Nephron (organoid): Measurements from ENCODE around the gene MRPL37.
A peak's percentile ranks its signal among the peaks of the same experiment; 100 is the strongest.

Experiments used
- H3K27ac Mint-ChIP-seq, 3 experiments: 2 replicates each; pipeline ENCODE4 v1.8.0; 2020; ENCODE audit warnings: mixed read lengths in 3 of 3, mild to moderate bottlenecking in 2 of 3, moderate library complexity in 1 of 3
- H3K27me3 Mint-ChIP-seq: 2 replicates; pipeline ENCODE4 v1.8.0; 2021; ENCODE audit warnings: low read depth, mild to moderate bottlenecking, moderate library complexity, mixed read lengths
- H3K36me3 Mint-ChIP-seq: 2 replicates; pipeline ENCODE4 v1.8.0; 2020; ENCODE audit warnings: low read depth, mixed read lengths
- H3K4me1 Mint-ChIP-seq: 2 replicates; pipeline ENCODE4 v1.8.0; 2020; ENCODE audit warnings: mixed read lengths
- H3K4me3 Mint-ChIP-seq, 3 experiments: 2 replicates each; pipeline ENCODE4 v1.8.0; 2020; ENCODE audit warnings: mild to moderate bottlenecking in 3 of 3, mixed read lengths in 3 of 3, moderate library complexity in 2 of 3
- H3K9me3 Mint-ChIP-seq: 2 replicates; pipeline ENCODE4 v1.8.0; 2020; ENCODE audit warnings: mixed read lengths
- TF ChIP-seq, protein P1 (sequence below), 3 experiments: fragments of 200-600 bp; sonication (generic); IDR thresholded peaks; one replicate each; pipeline ENCODE4 v1.5.0; 2021; ENCODE audit warnings: antibody characterized with exemption in 3 of 3; ENCODE audit not compliant: unreplicated experiment in 3 of 3

Gene MRPL37

DNA sequence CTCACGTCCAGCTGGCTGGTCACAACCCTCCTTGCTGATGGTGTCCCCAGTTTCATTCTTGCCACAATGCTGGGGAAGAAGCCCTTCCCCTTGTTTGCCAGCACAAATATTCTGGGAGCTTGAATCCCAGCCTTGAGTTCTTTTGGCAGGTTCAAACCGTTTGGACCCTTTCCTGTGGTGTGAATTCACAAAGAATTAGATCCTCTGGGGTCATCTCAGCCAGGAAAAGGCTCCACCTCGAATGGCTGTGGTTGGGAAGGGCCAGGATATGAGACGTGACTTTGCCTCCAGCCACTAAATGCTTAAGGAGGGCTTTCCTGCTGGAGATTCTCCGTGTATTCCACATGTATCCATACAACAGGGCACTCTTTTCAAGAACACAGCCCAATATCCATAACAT, 66.9 kb downstream of the MRPL37 start:
- Mint-ChIP-seq H3K9me3 (no peaks in the 10 kb centered on the region), H3K4me1 (peaks cover 63% of the 10 kb centered on the region), H3K4me3 (no peak overlapping the region), H3K36me3 (peaks cover 13% of the 10 kb centered on the region), H3K27ac (peak overlapping the region in 2 of 3 experiments; percentile 4 to 41), H3K27me3 (no peaks in the 10 kb centered on the region)
- TF ChIP-seq, protein P1, sequence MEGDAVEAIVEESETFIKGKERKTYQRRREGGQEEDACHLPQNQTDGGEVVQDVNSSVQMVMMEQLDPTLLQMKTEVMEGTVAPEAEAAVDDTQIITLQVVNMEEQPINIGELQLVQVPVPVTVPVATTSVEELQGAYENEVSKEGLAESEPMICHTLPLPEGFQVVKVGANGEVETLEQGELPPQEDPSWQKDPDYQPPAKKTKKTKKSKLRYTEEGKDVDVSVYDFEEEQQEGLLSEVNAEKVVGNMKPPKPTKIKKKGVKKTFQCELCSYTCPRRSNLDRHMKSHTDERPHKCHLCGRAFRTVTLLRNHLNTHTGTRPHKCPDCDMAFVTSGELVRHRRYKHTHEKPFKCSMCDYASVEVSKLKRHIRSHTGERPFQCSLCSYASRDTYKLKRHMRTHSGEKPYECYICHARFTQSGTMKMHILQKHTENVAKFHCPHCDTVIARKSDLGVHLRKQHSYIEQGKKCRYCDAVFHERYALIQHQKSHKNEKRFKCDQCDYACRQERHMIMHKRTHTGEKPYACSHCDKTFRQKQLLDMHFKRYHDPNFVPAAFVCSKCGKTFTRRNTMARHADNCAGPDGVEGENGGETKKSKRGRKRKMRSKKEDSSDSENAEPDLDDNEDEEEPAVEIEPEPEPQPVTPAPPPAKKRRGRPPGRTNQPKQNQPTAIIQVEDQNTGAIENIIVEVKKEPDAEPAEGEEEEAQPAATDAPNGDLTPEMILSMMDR (IDR thresholded peaks at IDR 0.05; ENCODE audit: unreplicated experiment in 3 of 3) = no peak
